GM12891 (cell line): ENCODE results near the gene STMN3.
A peak's percentile ranks its signal among the peaks of the same experiment; 100 is the strongest.
"Not testable (repeated sequence)": the region's sequence is repeated elsewhere in the genome, so short reads cannot be mapped to it uniquely, and the experiment has no call there.

Experiments used
- DNase-seq: peaks from one replicate; pipeline ENCODE4 v3.0.0; 2011; ENCODE audit warnings: low spot score; ENCODE audit not compliant: insufficient read length
- FAIRE-seq: peaks from 2 replicates; lab custom pipeline; 2011; peaks lifted over from hg19 to GRCh38; lab: Jason Lieb, UNC
- PAX5 ChIP-seq: IDR thresholded peaks from 2 replicates; pipeline ENCODE4 v1.6.1; 2011; ENCODE audit warnings: low read length, moderate library complexity, mild to moderate bottlenecking; ENCODE audit not compliant: insufficient read depth, severe bottlenecking
- POLR2A ChIP-seq: IDR thresholded peaks from 2 replicates; pipeline ENCODE4 v1.6.1; 2011; ENCODE audit warnings: low read depth, low read length, control low read depth
- POLR2AphosphoS5 ChIP-seq: IDR thresholded peaks from 2 replicates; pipeline ENCODE4 v1.6.1; 2011; ENCODE audit warnings: low read depth, low read length, control low read depth
- POU2F2 ChIP-seq: IDR thresholded peaks from 2 replicates; pipeline ENCODE4 v1.6.1; 2011; ENCODE audit warnings: low read depth, mild to moderate bottlenecking, control low read depth, low read length, moderate library complexity
- SPI1 ChIP-seq: IDR thresholded peaks from 2 replicates; pipeline ENCODE4 v1.6.1; 2011; ENCODE audit warnings: low read depth, low read length, control low read depth
- TAF1 ChIP-seq: IDR thresholded peaks from 2 replicates; pipeline ENCODE4 v1.6.1; 2011; ENCODE audit warnings: low read depth, low read length, control low read depth

Gene STMN3

GRCh38 chr20:63635431-63636141, 17.6 kb downstream of the STMN3 start:
- no peak for TF ChIP-seq SPI1
- no peak for TF ChIP-seq POU2F2
- TF ChIP-seq POLR2AphosphoS5, result no peak
- no peak for TF ChIP-seq TAF1
- no peak for TF ChIP-seq PAX5
- no peak for DNase-seq
- FAIRE-seq, result peak; percentile 78

GRCh38 chr20:63633732-63634131, 19.5 kb downstream of the STMN3 start:
- no peak for FAIRE-seq
- no peak for DNase-seq
- no peak for TF ChIP-seq TAF1
- no peak for TF ChIP-seq PAX5
- no peak for TF ChIP-seq POLR2AphosphoS5
- no peak for TF ChIP-seq SPI1
- TF ChIP-seq POU2F2, result no peak
- no peak for TF ChIP-seq POLR2A

GRCh38 chr20:63631426-63631825, 21.8 kb downstream of the STMN3 start:
- FAIRE-seq, DNase-seq: not testable (repeated sequence)

GRCh38 chr20:63630956-63631355, 22.3 kb downstream of the STMN3 start:
- not testable (repeated sequence) for DNase-seq, FAIRE-seq

DNA sequence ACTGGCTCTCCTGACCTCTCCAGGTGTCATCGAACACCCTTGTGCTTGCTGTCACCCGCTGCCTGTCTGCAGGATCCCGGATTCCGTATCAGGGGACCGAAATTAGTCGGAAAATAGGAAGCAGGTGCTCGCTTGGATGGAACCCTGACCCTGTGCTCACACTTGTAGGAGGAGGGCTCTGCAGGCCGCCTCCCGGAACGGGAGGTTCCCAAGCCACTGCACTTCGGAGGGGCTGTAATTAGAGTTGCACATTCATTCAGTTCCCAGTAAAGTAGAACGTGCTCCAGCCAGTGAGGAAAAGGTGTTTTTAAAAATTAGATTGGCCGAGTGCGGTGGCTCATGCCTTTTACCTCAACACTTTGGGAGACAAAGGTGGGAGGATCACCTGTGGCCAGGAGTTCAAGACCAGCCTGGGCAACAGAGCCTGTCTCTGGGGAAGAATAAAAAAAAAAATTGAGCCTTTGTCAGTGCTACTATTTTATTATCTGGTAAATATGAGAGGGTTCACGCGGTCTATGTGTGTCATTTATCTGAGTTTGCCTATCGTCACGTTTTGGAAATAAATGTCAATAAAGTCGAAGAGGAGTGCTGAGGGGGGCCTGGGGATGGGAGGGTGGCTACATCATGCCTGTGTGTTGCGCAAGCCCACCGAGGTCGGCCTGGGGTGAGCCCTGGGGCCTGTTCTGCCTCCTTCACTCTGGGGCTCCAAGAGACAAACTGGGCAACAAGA, 24.8 kb downstream of the STMN3 start:
- DNase-seq, result no peak
- peak; percentile 61 for FAIRE-seq
- TF ChIP-seq POLR2A (no peak; the same call in 1 of the 2 replicates), TAF1 (peak; percentile 90), POU2F2 (0 out of 2 replicates have a peak, but pooled peaks have one; percentile 41), PAX5 (no peak), SPI1 (no peak), POLR2AphosphoS5 (peak; percentile 38; the same call in 1 of the 2 replicates)

GRCh38 chr20:63627751-63628245, 25.4 kb downstream of the STMN3 start:
- TF ChIP-seq TAF1 (no peak), POU2F2 (no peak), SPI1 (no peak), PAX5 (no peak), POLR2A (no peak), POLR2AphosphoS5 (no peak)
- DNase-seq (no peak), FAIRE-seq (no peak)

GRCh38 chr20:63627129-63627750, 26.0 kb downstream of the STMN3 start:
- FAIRE-seq (peak; percentile 89), DNase-seq (peak; percentile 95)
- TF ChIP-seq POLR2A, result no peak; the same call in 1 of the 2 replicates
- peak; percentile 53; the same call in 1 of the 2 replicates for TF ChIP-seq POU2F2
- TF ChIP-seq TAF1, result peak; percentile 83
- no peak for TF ChIP-seq PAX5
- no peak for TF ChIP-seq SPI1
- peak; percentile 85 for TF ChIP-seq POLR2AphosphoS5

- DNase-seq (peak; percentile 80), FAIRE-seq (no peak)
- no peak; the same call in 1 of the 2 replicates for TF ChIP-seq POLR2A
- TF ChIP-seq POLR2AphosphoS5, result peak; percentile 26; the same call in 1 of the 2 replicates
These were observed 26.6 kb downstream of the STMN3 start, which contains the start of gene GMEB2 for GRCh38 chr20:63626424-63627128. GMEB2 (minus strand) TSS chr20:63627101; CDS start chr20:63619397, 7,704 bp downstream.

GRCh38 chr20:63625771-63626423, 27.3 kb downstream of the STMN3 start:
- DNase-seq (no peak), FAIRE-seq (peak; percentile 75)
- TF ChIP-seq POLR2A, result peak; percentile 93
- TF ChIP-seq PAX5, result no peak
- peak; percentile 77 for TF ChIP-seq POU2F2
- no peak for TF ChIP-seq SPI1
- TF ChIP-seq TAF1, result 0 out of 2 replicates have a peak, but pooled peaks have one; percentile 19
- peak; percentile 85 for TF ChIP-seq POLR2AphosphoS5
